H9 (cell line): ENCODE measurements around the gene EML1. TPM values are rescaled to one million over a fixed set of nuclear protein-coding genes. Genes with fewer than 3 reads are reported as not detected.
"Not testable (repeated sequence)": the region's sequence is repeated elsewhere in the genome, so short reads cannot be mapped to it uniquely, and the experiment has no call there.

Experiments used
- DNase-seq: peaks from one replicate; pipeline ENCODE4 v3.0.0-alpha.2; 2017
- H2AFZ ChIP-seq: one replicate; pipeline ENCODE4 v1.6.1; 2013; ENCODE audit warnings: mild to moderate bottlenecking, low read length, control low read depth, moderate library complexity
- H2AK5ac ChIP-seq: 2 replicates; pipeline ENCODE4 v1.6.1; 2013; ENCODE audit warnings: low read length, control low read depth, mixed read lengths; ENCODE audit not compliant: insufficient read length
- H2BK120ac ChIP-seq: one replicate; pipeline ENCODE4 v1.6.1; 2013; ENCODE audit warnings: low read depth, mild to moderate bottlenecking, low read length, control low read depth, inconsistent platforms; ENCODE audit not compliant: poor library complexity, severe bottlenecking
- H2BK12ac ChIP-seq: 2 replicates; pipeline ENCODE4 v1.6.1; 2013; ENCODE audit warnings: low read length, control low read depth, mixed read lengths, low read depth; ENCODE audit not compliant: insufficient read length
- H2BK15ac ChIP-seq: 2 replicates; pipeline ENCODE4 v1.6.1; 2013; ENCODE audit warnings: low read depth, low read length, control low read depth
- H2BK20ac ChIP-seq: one replicate; pipeline ENCODE4 v1.6.1; 2013; ENCODE audit warnings: low read depth, mild to moderate bottlenecking, low read length, control low read depth, inconsistent platforms; ENCODE audit not compliant: poor library complexity, severe bottlenecking
- H2BK5ac ChIP-seq: 2 replicates; pipeline ENCODE4 v1.6.1; 2013; ENCODE audit warnings: low read length, control low read depth, mixed read lengths; ENCODE audit not compliant: insufficient read length
- H3K14ac ChIP-seq: 2 replicates; pipeline ENCODE4 v1.6.1; 2013; ENCODE audit warnings: low read length, control low read depth; ENCODE audit not compliant: insufficient read depth
- H3K18ac ChIP-seq: 2 replicates; pipeline ENCODE4 v1.6.1; 2013; ENCODE audit warnings: low read depth, mild to moderate bottlenecking, mixed read lengths, low read length, control low read depth; ENCODE audit not compliant: insufficient read length
- H3K23ac ChIP-seq: 2 replicates; pipeline ENCODE4 v1.6.1; 2013; ENCODE audit warnings: low read length, control low read depth, mixed read lengths, low read depth; ENCODE audit not compliant: insufficient read length
- H3K23me2 ChIP-seq: 2 replicates; pipeline ENCODE4 v1.6.1; 2013; ENCODE audit warnings: low read depth, mild to moderate bottlenecking, mixed read lengths, low read length, control low read depth; ENCODE audit not compliant: insufficient read length, poor library complexity, severe bottlenecking
- H3K27ac ChIP-seq: 2 replicates; pipeline ENCODE4 v1.5.1; 2013; ENCODE audit warnings: low read length, control low read depth, mixed read lengths, low read depth; ENCODE audit not compliant: insufficient read length
- H3K27me3 ChIP-seq: 2 replicates; pipeline ENCODE4 v1.6.1; 2013; ENCODE audit warnings: low read length, control low read depth, inconsistent platforms; ENCODE audit not compliant: insufficient read depth
- H3K4ac ChIP-seq: 2 replicates; pipeline ENCODE4 v1.6.1; 2013; ENCODE audit warnings: low read depth, mild to moderate bottlenecking, control low read depth, inconsistent platforms, low read length, moderate library complexity
- H3K4me1 ChIP-seq: 2 replicates; pipeline ENCODE4 v1.6.1; 2013; ENCODE audit warnings: low read length, control low read depth, inconsistent platforms; ENCODE audit not compliant: insufficient read depth
- H3K4me2 ChIP-seq: 2 replicates; pipeline ENCODE4 v1.6.1; 2013; ENCODE audit warnings: low read length, control low read depth, mixed read lengths; ENCODE audit not compliant: insufficient read length, insufficient read depth
- H3K56ac ChIP-seq: 2 replicates; pipeline ENCODE4 v1.6.1; 2013; ENCODE audit warnings: low read depth, mild to moderate bottlenecking, mixed read lengths, low read length, control low read depth; ENCODE audit not compliant: insufficient read length
- H3K79me1 ChIP-seq: 2 replicates; pipeline ENCODE4 v1.6.1; 2013; ENCODE audit warnings: low read depth, mild to moderate bottlenecking, moderate library complexity, low read length, control low read depth, inconsistent platforms; ENCODE audit not compliant: insufficient read depth, poor library complexity, severe bottlenecking
- H3K79me2 ChIP-seq: 2 replicates; pipeline ENCODE4 v1.6.1; 2013; ENCODE audit warnings: low read length, control low read depth, inconsistent platforms; ENCODE audit not compliant: insufficient read depth
- H3K9ac ChIP-seq: 2 replicates; pipeline ENCODE4 v1.6.1; 2013; ENCODE audit warnings: low read length, control low read depth, mixed read lengths; ENCODE audit not compliant: insufficient read length; ENCODE audit errors: extremely low read depth
- H3K9me3 ChIP-seq: one replicate; pipeline ENCODE4 v1.6.1; 2013; ENCODE audit warnings: low read depth, low read length, inconsistent platforms; ENCODE audit not compliant: control insufficient read depth
- H3T11ph ChIP-seq: one replicate; pipeline ENCODE4 v1.6.1; 2013; ENCODE audit warnings: mild to moderate bottlenecking, low read length, control low read depth, inconsistent platforms
- H4K20me1 ChIP-seq: one replicate; pipeline ENCODE4 v1.6.1; 2013; ENCODE audit not compliant: control insufficient read depth, insufficient read length, insufficient read depth
- H4K5ac ChIP-seq: 2 replicates; pipeline ENCODE4 v1.6.1; 2013; ENCODE audit warnings: low read depth, mild to moderate bottlenecking, mixed read lengths, low read length, control low read depth; ENCODE audit not compliant: insufficient read length
- H4K8ac ChIP-seq: replicated peaks from 2 replicates; pipeline ENCODE4 v1.6.1; 2013; ENCODE audit warnings: low read length, control low read depth, mixed read lengths, low read depth; ENCODE audit not compliant: insufficient read length
- H4K91ac ChIP-seq: 2 replicates; pipeline ENCODE4 v1.6.1; 2013; ENCODE audit warnings: low read depth, mild to moderate bottlenecking, moderate library complexity, mixed read lengths, low read length, control low read depth; ENCODE audit not compliant: insufficient read length
- H3K27ac Mint-ChIP-seq, 3 experiments: 2 replicates in 2 of 3; 3 replicates in 1 of 3; pipeline ENCODE4 v1.8.0; 2020 to 2021; ENCODE audit warnings: mixed read lengths in 3 of 3, mild to moderate bottlenecking in 1 of 3, moderate library complexity in 1 of 3
- H3K27me3 Mint-ChIP-seq: 2 replicates; pipeline ENCODE4 v1.8.0; 2021; ENCODE audit warnings: low read depth, mild to moderate bottlenecking, moderate library complexity, mixed read lengths
- H3K36me3 Mint-ChIP-seq, 3 experiments: 2 replicates in 2 of 3; 3 replicates in 1 of 3; pipeline ENCODE4 v1.8.0; 2020 to 2021; ENCODE audit warnings: low read depth in 3 of 3, mixed read lengths in 3 of 3; ENCODE audit not compliant: insufficient read depth in 1 of 3
- H3K4me1 Mint-ChIP-seq, 2 experiments: 2 replicates each; pipeline ENCODE4 v1.8.0; 2020; ENCODE audit warnings: mixed read lengths in 2 of 2
- H3K4me3 Mint-ChIP-seq, 2 experiments: 2 replicates in 1 of 2; 3 replicates in 1 of 2; pipeline ENCODE4 v1.8.0; 2020 to 2021; ENCODE audit warnings: mild to moderate bottlenecking in 2 of 2, mixed read lengths in 2 of 2, moderate library complexity in 1 of 2
- H3K9me3 Mint-ChIP-seq, 2 experiments: 2 replicates in 1 of 2; 3 replicates in 1 of 2; pipeline ENCODE4 v1.8.0; 2020; ENCODE audit warnings: mild to moderate bottlenecking in 2 of 2, mixed read lengths in 2 of 2, moderate library complexity in 1 of 2
- CTCF ChIP-seq: fragments of 200-600 bp; sonication (generic); conservative IDR thresholded peaks from 3 replicates; pipeline ENCODE4 v1.8.0; 2021; ENCODE audit warnings: antibody characterized with exemption, mild to moderate bottlenecking
- WGBS: extraction: QIAGEN DNeasy Blood & Tissue Kit; methylation state at CpG from one replicate; pipeline ENCODE4 v1.1.7; 2013; ENCODE audit warnings: missing lambda C conversion rate, low lambda C conversion rate, mixed read lengths; ENCODE audit not compliant: insufficient read length; ENCODE audit errors: extremely low coverage; 5-methylcytosine and 5-hydroxymethylcytosine counted together
- total RNA-seq: library from RNA; stranded (reverse); gene quantifications from 2 replicates; pipeline ENCODE4 v1.2.1, GENCODE V29; 2021

The EML1 gene
- total RNA-seq, 1 experiment from 2014 or later: 16.7 TPM

DNA sequence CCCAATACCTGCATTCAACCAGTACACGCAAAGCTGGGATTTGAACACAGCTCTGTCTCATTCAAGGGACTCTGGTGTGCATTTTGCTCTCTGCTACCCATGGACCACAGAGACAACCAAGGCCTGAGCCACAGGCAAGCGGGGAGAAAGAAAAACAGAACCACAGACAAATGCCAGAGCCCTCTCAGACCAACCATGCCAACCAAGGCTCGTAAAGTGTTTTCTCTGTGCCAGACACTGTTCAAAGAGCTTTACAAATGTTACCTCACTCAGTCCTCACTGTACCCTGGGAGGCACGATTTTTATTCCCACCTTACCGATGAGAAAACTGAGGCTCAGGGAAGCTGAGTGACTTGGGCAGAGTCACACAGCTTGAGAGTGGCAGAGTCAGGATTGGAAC is 32.4 kb upstream of the EML1 start:
- no peak overlapping the region for H4K5ac ChIP-seq
- H3K27me3 ChIP-seq: no peaks in the 10 kb centered on the region
- peaks cover 27 to 28% of the 10 kb centered on the region in 2 experiments for H3K4me1 Mint-ChIP-seq
- H3K9ac ChIP-seq: no peak overlapping the region
- H4K20me1 ChIP-seq: no peaks in the 10 kb centered on the region
- peaks cover 5% of the 10 kb centered on the region; the same call in 1 of the 2 replicates for H3K4me1 ChIP-seq
- H3K27ac ChIP-seq: no peak overlapping the region
- H3T11ph ChIP-seq: no peak overlapping the region
- no peak overlapping the region for H4K8ac ChIP-seq
- H4K91ac ChIP-seq: no peak overlapping the region
- peaks cover 0 to 4% (median 0%) of the 10 kb centered on the region in 3 experiments; a peak in 1 of 7 replicates for H3K36me3 Mint-ChIP-seq
- no peak overlapping the region for H2BK5ac ChIP-seq
- H3K27me3 Mint-ChIP-seq: no peaks in the 10 kb centered on the region; the same call in 1 of the 2 replicates
- no peak overlapping the region for H3K4me3 Mint-ChIP-seq
- no peak overlapping the region for H3K18ac ChIP-seq
- no peak overlapping the region for H2BK120ac ChIP-seq
- H2BK12ac ChIP-seq: no peak overlapping the region
- no peak overlapping the region for H3K14ac ChIP-seq
- WGBS: no CpG with 5 or more reads among the region's 5 CpGs
- no peak overlapping the region for H3K23ac ChIP-seq
- no peaks in the 10 kb centered on the region for H3K9me3 ChIP-seq
- no peak overlapping the region for H3K56ac ChIP-seq
- no peak overlapping the region for H2BK20ac ChIP-seq
- H3K79me2 ChIP-seq: no peaks in the 10 kb centered on the region
- no peak overlapping the region for H3K4ac ChIP-seq
- H3K79me1 ChIP-seq: no peaks in the 10 kb centered on the region
- no peak for TF ChIP-seq CTCF
- peaks cover 3 to 4% of the 10 kb centered on the region in 2 experiments; a peak in 3 of 5 replicates for H3K9me3 Mint-ChIP-seq
- H2AFZ ChIP-seq: no peak overlapping the region
- no peaks in the 10 kb centered on the region for H3K23me2 ChIP-seq
- no peak overlapping the region for H2AK5ac ChIP-seq
- H2BK15ac ChIP-seq: no peak overlapping the region
- no peak overlapping the region for H3K4me2 ChIP-seq
- no peak for DNase-seq
- H3K27ac Mint-ChIP-seq: no peak overlapping the region

DNA sequence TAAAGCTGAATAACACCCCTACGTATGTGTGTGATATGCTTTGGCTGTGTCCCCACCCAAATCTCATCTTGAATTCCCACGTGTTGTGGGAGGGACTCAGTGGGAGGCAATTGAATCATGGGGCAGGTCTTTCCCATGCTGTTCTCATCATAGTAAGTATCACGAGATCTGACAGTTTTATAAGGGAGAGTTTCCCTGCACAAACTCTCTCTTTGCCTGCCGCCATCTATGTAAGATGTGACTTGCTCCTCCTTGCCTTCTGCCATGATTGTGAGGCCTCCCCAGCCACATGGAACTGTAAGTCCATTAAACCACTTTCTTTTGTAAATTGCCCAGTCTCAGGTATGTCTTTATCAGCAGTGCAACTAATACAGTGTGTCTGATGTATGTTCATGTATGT is 30.3 kb upstream of the EML1 start:
- peaks cover 30% of the 10 kb centered on the region in 2 experiments for H3K4me1 Mint-ChIP-seq
- H3K79me2 ChIP-seq, H3K9me3 Mint-ChIP-seq, H3K27me3 Mint-ChIP-seq, H4K91ac ChIP-seq, DNase-seq, H3K27ac Mint-ChIP-seq, H3K4me2 ChIP-seq, H2BK15ac ChIP-seq, H3K27me3 ChIP-seq, H3K56ac ChIP-seq, H3K9me3 ChIP-seq, H2BK20ac ChIP-seq, H3K9ac ChIP-seq, H3K36me3 Mint-ChIP-seq, H3K23ac ChIP-seq, H3K79me1 ChIP-seq, H4K20me1 ChIP-seq, H3K18ac ChIP-seq, H3K23me2 ChIP-seq, H3K27ac ChIP-seq, H2AK5ac ChIP-seq, H3K4me1 ChIP-seq, H3K4ac ChIP-seq, H3T11ph ChIP-seq, H2BK12ac ChIP-seq, H4K8ac ChIP-seq, H2BK5ac ChIP-seq, H3K14ac ChIP-seq, H2BK120ac ChIP-seq, H4K5ac ChIP-seq, H2AFZ ChIP-seq, H3K4me3 Mint-ChIP-seq: not testable (repeated sequence)
- WGBS: no CpG with 5 or more reads among the region's 4 CpGs
